Ecto neural progenitor cell (in vitro differentiated cells): ENCODE results near the gene ACACB.

Experiments
- DNase-seq: peaks from one replicate; pipeline ENCODE4 v3.0.0-alpha.2; 2018; ENCODE audit warnings: low spot score

The ACACB gene

DNA sequence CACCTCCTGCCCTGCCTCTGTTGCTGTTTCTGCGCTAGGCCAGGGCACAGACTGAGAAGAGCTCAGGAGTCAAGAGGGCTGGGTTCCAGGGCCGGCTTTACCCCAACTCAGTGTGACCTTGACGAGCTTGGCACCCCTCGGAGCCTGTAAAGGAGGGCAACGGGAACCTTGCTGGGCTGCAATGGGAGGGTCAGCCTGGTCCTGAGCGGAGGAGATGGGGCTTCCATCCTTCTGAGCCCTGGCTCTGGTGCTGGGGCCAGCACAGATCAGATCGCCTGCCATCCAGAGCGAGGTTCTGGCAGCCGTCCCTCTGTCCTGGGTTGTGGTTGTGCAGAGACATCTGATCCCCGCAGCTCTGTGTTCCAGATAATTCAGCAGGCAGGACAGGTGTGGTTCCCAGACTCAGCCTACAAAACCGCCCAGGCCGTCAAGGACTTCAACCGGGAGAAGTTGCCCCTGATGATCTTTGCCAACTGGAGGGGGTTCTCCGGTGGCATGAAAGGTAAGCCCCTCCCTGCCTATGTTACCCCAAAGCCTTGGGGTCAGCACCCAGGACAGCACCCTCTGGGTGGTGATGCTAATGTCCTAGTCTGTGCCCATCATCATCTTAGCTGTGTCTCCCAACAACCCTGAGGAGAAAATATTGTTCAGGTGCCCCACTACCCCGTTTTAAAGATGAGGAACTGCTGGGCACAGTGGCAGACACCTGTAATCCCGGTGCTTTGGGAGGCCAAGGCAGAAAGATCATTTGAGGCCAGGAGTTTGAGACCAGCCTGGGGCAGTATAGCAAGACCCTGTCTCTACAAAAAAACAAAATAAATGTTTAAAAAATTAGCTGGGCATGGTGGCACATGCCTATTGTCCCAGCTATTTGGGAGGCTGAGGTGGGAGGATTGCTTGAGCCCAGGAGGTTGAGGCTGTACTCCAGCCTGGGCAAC, 142.5 kb downstream of the ACACB start:
- no peak for DNase-seq

DNA sequence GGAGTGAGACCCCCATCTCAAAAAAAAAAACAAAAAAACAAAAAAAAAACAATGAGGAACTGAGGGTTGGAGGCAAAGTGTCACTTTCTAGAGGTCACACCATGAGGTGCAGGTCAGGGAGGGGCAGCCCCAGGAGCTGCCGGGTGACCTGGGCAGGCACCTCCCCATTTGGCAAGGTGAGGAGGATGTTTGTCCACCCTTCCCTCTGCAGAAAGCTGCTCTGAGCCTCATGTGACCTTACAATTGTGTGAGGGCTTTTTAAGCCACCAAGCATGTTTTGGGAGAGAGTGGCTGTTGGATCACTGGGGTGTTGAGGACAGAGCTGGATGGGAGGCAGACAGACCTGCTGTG, 143.1 kb downstream of the ACACB start:
- no peak for DNase-seq

GRCh38 chr12:109261087-109261486, 144.7 kb downstream of the ACACB start:
- DNase-seq: no peak

GRCh38 chr12:109261939-109262338, 145.6 kb downstream of the ACACB start:
- DNase-seq: no peak

GRCh38 chr12:109263439-109263838, 147.1 kb downstream of the ACACB start:
- DNase-seq: no peak

DNA sequence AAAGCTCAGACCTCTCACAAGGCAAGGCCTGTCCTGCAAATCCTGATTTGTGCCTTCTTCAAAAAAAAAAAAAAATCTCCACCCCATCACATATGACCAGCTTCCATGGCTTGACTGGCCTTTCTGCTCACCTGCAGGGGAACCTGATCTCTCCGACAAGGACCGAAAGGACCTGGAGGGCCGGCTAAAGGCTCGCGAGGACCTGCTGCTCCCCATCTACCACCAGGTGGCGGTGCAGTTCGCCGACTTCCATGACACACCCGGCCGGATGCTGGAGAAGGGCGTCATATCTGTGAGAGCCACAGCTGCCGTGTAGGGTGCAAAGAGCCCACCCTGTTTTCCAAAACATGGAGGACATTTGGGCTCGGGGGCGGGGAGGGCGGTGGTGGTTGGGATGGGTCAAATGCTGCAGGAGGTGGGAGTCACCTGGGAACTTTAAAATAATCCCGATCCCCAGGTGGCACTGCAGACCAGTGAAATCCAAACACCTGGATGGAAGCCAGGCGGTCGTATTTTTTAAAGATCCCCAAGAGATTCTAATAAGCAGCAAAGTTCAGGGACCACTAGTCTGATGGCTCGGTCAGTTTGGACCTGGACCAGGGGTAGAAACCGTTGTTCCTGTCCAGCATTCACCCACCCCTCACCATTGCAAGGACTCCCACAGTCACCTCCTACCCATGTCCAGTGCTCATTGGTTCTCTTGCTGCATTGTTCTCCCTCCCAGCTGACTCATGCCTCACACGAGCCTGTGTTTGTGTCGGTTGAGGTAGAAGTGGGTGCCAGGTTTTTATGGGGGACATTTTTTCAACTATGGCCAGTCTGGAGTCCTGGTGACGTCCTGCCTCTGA, 147.9 kb downstream of the ACACB start:
- DNase-seq: peak; percentile 93

DNA sequence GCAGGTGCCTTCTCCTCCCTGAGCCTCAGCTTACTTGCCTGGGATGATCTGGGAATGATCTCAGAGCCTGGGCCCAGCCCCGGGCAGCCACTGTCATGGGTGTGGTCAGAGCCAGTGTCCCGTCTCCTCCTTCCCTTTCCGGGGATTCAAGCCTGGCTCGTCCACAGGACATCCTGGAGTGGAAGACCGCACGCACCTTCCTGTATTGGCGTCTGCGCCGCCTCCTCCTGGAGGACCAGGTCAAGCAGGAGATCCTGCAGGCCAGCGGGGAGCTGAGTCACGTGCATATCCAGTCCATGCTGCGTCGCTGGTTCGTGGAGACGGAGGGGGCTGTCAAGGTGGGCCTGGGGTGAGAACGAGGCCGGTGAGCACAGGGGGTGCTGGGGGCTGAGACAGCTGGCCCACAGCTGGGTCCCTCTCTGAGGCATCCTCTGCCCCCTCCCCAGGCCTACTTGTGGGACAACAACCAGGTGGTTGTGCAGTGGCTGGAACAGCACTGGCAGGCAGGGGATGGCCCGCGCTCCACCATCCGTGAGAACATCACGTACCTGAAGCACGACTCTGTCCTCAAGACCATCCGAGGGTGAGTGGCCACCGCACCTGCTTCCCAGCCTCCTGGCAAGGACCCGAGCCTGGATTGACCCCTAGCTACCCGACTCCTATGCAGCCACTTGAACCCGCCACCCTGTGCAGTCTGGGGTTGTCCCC, 148.7 kb downstream of the ACACB start:
- no peak for DNase-seq

DNA sequence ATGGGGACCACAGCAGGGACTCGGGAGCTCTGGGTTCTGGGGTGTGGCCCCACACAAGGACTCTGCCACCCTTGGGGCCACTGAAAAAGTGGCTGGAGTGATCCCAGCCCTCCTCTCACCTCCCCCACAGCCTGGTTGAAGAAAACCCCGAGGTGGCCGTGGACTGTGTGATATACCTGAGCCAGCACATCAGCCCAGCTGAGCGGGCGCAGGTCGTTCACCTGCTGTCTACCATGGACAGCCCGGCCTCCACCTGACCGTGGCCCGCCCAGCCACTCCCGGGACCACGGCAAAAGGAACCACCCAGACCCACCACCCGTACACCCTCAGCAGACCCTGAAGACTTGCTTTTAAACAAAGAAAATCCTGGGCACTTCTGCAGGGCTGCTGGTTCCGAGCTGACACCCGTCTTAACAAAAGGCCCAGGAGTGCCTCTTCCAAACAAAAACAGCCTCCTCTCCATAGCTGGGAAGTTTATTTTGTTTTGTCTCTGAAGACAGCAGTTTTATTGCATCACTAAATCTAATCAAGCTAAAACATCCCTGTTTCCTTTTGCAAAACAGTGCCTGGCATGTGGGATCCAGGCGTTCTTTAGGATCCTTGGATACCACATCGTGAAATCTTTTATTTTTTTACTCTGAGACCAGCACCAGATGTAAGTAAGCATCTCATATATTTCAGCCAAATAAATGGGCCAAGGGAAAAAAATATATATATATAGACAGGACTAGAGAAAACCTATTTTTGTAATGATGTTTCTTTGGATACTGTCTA, 149.9 kb downstream of the ACACB start:
- no peak for DNase-seq

- DNase-seq: no peak
These were observed 151.0 kb downstream of the ACACB start for GRCh38 chr12:109267361-109267760.

DNA sequence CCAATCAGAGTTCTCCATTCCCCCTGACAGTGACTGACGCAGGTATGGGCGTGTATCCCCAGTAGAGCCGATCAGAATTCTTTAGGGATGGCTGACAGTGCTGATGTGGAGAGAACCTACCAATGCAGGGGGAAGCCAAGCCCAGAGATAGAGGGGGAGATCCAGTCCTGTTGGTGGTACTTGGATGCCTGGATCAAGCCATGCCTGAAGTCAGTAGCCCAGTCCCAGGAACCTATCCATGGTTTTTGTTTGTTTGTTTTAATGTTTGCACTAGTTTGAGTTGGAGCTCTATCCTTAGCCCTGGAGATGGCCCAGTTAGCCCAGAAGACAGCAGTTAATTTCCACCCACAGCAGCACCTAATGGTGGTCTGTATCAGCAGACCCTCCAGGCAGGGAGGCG, 152.5 kb downstream of the ACACB start:
- DNase-seq: no peak

GRCh38 chr12:109269428-109269827, 153.0 kb downstream of the ACACB start:
- DNase-seq: no peak

DNA sequence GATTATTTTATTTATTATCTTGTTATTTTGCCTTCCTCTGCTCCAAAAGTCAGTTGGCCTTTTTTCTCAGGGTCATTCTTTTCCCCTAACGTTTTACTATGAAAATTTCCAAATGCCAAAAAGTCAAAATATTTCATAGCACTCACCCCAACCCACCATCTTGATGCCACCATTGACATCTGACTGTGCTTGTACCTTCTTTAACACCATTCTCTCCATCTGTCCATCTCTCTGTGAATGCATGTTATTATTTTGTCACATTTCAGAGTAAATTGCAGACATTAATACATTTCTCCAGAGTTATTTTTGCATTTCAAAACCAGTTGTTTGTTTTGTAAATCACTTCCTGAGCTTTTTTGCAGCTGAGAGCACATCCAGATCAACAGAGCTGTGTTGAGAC, 154.1 kb downstream of the ACACB start:
- DNase-seq: no peak

DNA sequence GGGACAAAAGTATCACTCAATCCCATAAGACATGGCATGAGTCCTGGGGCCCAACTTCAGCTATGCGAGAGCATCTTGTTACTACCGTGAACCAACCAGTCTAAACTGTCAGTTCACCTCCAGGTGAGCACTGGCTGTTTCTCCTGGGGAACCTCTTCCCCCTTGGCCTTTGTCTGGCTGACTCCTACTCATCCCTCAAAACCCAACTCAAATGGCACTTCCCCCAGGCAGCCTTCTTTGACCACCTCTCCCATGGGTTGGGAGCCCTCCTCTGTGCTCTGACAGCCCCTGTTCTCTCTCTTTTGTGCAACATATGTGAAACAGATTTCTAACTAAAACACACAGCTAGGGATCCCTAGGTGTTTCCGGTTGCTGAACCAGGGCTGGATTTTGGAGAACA, 155.0 kb downstream of the ACACB start:
- no peak for DNase-seq

DNA sequence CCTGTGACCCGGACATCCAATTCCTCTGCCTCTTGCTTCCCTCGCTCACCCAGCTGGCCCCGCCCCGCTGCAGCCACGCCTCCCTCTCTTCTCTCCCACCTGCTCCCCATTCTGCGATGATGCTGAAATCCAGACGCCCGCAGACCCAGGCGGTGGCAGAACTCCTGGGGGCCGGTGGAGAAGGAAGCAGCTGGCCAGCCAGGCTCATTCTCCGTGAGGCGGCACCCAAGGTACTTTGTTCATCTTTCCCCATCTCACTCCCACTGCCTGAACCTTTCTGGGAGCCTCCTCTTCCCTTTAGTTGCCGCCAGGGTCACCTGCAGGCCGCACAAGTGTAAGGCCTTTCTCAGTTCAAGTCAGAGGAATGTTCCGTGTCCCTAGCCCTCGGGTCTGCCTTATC, 157.0 kb downstream of the ACACB start:
- no peak for DNase-seq

GRCh38 chr12:109274381-109274780, 158.0 kb downstream of the ACACB start:
- no peak for DNase-seq

DNA sequence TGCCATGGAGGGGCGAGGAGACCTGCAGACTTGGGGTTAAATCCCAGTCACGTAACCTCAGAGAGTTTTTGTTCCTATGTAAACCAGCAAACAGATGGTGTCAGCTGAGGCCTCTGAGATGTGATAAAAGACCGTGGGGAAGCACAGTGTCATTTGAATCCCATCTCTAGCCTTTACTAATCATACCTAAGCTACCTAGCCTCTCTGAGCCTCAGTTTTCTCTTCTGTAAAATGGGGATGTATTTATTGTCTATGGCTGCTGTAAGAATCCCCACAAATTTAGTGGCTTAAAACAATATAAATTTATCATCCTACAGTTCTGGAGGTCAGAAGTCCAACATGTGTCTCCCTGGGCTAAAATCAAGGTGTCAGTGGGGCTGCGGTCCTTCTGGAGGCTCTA, 158.8 kb downstream of the ACACB start:
- no peak for DNase-seq

GRCh38 chr12:109276160-109276559, 159.8 kb downstream of the ACACB start:
- no peak for DNase-seq

DNA sequence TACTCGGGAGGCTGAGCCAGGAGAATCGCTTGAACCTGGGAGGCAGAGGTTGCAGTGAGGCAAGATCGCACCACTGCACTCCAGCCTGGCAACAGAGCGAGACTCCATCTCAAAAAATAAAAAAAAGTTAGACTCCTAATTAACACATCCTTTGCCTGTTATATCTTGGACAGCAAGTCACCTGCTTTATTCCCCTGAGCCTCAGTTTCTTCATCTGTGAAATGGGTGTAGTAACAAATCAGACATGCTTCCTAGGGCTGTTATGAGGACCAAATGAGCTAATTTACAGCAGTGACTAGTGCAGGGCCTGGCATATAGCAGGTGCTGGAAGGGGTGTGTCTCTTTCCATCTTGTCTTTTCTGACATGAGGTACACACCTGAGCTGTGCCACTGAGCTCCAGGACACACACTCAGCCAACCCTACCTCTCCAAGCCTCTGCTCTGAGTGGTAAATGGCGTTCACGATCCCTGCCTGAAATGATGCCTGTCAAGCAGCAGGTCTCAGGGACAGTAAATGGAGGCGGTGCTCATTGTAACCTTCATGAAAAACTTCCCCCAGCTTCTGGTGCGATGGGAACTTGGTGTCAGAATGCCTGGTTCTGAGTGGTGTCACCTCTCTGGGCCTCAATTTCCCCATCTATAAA, 161.0 kb downstream of the ACACB start:
- no peak for DNase-seq

DNA sequence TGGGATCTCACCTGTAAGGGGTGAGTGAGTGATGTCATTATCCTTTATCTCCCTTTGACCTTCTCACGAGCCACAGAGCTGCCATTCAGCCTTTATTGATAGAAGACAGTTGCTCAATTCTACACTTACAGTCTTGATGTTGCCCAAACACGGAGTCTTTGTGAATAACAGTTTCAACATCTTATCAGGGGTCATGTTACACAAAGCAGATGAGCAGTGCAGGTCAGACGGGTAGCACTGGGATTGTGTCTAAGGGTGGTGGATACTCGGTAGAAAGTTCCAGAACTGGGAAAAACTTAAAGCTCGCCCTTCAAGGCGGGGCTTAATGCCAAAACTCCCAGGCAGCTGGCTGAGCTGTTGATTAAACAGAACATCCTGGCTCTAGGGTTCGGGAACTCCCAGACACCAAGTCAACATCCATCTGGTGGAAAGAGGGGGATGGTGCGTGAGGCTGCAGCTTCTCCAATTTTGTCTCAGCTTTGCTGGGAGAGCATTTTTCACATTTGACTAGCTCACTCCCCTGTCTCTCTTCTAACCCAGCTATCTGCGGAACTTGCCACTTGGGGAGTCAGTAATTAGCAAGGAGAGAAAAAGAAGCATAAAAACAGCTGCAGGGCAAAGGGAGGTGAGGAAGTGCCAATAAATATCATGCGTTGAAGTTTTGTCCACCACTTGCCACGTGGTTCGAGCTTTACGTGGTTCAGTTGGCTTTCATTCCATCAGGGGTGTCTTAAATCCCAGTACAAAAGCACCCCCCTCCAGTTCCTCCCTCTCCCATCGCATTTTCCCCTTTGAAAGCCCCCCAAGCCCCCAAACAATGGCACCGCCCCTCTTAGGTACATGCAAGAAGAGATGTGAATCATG, 161.7 kb downstream of the ACACB start:
- DNase-seq: no peak

DNA sequence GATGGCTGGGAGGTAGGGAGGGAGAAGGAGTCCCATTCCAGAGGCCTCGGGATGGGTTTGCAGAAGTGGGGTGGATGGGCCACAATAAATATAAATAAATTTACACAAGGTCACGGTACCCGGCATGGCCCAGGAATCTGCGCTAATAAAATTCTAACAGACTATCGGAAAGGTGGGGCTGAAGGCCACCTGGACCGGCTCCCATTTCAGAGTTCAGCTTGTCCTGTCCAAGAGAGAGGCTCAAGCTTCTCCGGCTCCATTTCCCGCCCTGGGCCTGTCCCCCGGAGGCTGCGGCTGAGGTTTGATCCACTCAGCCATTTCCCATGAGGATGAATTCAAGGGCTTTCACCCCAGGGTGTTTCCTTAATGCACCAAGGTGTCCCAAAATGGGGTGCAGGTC, 162.5 kb downstream of the ACACB start:
- DNase-seq: no peak
